Vagina (tissue), 2 donors: Measurements from ENCODE around the gene TMTC2.

Experiments
- POLR2A ChIP-seq, 2 donors: fragments of 450-650 bp; IDR thresholded peaks; one replicate each; pipeline ENCODE4 v1.6.1; 2017; ENCODE audit warnings: antibody characterized with exemption in 2 of 2, mild to moderate bottlenecking in 2 of 2, moderate library complexity in 2 of 2
- TF ChIP-seq, protein P1 (sequence below), 3 experiments: fragments of 450-650 bp in 2 of 3; fragments of 200-600 bp in 1 of 3; sonication (generic) in 1 of 3; IDR thresholded peaks; one replicate each; pipeline ENCODE4 v1.5.1; 2017 to 2019; ENCODE audit warnings: antibody characterized with exemption in 3 of 3, mild to moderate bottlenecking in 2 of 3, moderate library complexity in 2 of 3

DNA sequence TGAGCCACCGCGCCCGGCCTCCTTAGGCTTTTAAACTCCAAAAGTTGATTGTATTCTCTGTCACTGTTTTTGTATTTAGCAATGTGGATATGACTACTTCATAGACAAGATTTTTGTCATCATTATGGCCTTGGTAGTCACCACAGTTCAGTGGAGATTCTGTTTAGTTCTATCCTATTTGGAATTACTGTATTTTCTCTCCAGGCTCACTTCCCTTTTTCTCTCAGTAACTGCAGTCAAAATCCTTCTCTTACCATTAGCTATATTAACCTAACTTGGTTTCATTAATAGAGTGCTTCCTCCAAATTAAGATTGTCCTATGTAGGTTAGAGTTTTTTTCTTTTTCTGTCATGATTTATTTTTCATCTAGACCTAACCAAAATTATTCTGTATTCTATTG is 283.9 kb downstream of the TMTC2 start:
- TF ChIP-seq, protein P1, sequence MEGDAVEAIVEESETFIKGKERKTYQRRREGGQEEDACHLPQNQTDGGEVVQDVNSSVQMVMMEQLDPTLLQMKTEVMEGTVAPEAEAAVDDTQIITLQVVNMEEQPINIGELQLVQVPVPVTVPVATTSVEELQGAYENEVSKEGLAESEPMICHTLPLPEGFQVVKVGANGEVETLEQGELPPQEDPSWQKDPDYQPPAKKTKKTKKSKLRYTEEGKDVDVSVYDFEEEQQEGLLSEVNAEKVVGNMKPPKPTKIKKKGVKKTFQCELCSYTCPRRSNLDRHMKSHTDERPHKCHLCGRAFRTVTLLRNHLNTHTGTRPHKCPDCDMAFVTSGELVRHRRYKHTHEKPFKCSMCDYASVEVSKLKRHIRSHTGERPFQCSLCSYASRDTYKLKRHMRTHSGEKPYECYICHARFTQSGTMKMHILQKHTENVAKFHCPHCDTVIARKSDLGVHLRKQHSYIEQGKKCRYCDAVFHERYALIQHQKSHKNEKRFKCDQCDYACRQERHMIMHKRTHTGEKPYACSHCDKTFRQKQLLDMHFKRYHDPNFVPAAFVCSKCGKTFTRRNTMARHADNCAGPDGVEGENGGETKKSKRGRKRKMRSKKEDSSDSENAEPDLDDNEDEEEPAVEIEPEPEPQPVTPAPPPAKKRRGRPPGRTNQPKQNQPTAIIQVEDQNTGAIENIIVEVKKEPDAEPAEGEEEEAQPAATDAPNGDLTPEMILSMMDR (IDR thresholded peaks at IDR 0.05): no peak
- TF ChIP-seq POLR2A (IDR thresholded peaks at IDR 0.05): no peak
